SKM-1 (cell line): ENCODE data around the gene GANAB.
"Not testable (repeated sequence)": the region's sequence is repeated elsewhere in the genome, so short reads cannot be mapped to it uniquely, and the experiment has no call there.

Source experiments
- DNase-seq: peaks from one replicate; lab custom pipeline; 2025; ENCODE audit not compliant: unreplicated experiment; lab: John Stamatoyannopoulos, UW

GANAB gene

GRCh38 chr11:62667460-62667859, 21.0 kb upstream of the GANAB start:
- no peak for DNase-seq

GRCh38 chr11:62666259-62666926, 20.0 kb upstream of the GANAB start:
- no peak for DNase-seq

- DNase-seq: no peak
These were observed 19.3 kb upstream of the GANAB start for GRCh38 chr11:62665599-62666258.

DNA sequence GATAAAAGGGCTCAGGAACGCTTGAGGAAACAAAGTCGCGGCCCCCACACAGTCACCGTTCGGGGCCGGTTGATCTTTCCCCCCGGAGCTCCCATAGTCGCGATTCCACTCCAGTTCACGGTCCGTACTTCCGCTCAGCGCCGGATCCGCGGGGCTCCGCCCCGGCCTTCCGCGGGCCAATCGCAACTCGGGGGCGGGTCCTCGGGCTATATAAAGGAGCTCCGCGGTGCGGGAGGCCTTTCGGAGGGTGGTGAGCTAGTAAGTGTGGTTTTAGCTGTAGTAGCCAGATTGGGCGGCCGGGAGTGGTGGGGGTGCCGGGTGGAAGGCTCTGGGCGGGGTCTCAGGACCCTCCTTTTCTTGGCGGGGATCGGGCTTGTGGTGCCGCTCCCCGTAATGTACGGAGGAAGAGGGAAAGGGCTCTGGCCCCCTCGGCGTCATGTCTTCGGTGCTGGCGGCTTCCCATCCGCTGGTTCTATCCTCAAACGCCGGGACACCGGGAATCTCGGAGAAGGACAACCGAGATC, 18.7 kb upstream of the GANAB start, which contains the start of the genes C11orf98 and CSKMT:
TSS of gene C11orf98 (minus strand) at position 136 of the 524 bp plus-strand sequence. CDS start at position 95, 41 bp downstream.
TSS of gene CSKMT (plus strand) at position 238 of the 524 bp plus-strand sequence. CDS start 568 bp downstream, outside the sequence.
- DNase-seq: peak; percentile 89

DNA sequence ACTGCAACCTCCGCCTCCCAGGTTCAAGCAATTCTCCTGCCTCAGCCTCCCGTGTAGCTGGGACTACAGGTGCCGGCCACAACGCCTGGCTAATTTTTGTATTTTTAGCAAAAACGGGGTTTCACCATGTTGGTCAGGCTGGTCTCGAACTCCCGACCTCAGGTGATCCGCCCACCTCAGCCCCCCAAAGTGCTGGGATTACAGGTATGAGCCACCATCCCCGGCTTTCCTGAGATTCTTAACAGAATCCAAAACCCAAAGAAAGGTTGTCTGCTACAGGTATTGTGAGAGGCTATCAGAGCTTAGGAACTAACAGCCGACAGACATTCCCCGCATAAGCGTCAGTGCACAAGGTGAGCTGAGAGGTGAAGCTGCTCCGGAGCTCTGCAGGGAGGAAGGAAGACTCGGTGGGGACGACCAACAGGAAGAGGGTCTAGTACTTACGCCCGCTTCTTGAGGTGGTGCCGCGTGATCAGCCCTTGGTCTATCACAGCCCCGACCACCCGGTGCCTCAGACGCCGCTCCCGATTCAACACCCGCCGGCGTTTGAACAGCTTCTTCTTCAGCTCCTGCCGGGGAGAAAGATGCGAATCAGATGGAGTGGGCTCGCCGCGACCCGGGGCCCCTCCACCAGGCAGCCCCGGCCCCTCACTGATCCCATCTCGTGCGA, 18.1 kb upstream of the GANAB start:
- no peak for DNase-seq

- no peak for DNase-seq
These were observed 10.5 kb upstream of the GANAB start for GRCh38 chr11:62656796-62657429.

GRCh38 chr11:62654297-62654696, 7.9 kb upstream of the GANAB start:
- DNase-seq: no peak

DNA sequence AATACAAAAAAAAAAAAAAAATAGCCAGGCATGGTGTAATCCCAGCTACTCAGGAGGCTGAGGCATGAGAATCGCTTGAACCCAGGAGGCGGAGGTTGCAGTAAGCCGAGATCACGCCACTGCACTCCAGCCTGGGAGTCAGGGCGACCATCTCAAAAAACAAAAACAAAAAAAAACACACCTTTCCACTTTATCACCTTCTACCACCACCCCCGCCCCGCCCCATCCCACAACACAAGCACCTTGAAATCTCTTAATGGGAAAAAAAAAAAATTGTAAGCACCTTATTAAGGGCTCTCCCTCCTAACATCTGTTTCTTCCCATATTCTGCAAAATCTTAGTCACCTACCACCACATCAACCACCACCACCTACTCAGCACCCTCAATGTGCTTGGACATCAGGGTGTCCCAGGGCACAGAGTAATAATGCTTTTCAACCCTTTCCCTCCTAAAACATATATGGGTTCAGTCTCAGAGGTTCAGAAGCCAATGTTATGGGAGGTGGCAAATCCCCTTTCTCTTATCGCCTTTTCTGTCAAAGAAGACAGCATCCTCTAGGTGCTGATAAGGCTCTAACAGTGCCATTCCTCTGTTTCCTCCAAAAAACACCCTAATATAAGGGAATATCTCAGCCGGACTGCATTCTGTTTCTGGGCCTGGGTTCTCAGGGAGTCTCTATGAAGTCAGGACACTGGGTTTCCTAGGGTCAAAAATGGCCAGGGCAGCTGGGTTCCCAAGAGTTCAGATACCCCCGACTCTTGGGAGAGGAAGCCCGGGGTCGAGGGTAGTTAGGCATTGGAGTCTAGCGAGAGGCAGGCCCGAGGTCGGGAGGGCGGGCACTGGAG, 6.0 kb upstream of the GANAB start:
- no peak for DNase-seq

DNA sequence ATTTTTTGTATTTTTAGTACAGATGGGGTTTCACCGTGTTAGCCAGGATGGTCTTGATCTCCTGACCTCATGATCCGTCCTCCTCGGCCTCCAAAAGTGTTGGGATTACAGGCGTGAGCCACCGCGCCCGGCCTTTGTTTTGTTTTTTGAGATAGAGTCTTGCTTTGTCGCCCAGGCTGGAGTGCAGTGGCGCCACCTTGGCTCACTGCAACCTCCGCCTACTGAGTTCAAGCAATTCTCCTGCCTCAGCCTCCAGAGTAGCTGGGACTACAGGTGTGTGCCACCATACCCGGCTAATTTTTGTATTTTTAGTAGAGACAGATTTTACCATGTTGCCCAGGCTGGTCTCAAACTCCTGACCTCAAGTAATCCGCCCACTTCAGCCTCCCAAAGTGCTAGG, 3.9 kb upstream of the GANAB start:
- not testable (repeated sequence) for DNase-seq

DNA sequence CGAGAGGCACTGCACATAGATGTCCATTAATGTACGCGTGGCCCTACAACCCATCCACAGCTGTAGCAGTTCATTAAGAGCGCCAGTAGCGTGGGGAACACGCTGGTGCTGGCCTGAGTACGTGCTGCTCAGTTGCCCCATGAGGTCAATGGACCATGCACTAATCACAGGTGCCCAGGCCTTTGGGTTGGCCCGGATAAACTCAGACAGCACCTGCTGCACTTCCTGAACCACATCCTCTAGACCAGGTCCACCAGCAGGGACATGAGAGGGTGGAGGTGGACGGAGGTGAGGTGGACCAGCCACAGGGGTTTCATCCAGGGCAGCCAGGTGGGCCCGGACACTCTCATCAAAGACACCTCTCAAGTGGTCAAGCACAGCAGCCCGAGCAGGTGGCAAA, 3.1 kb upstream of the GANAB start:
- no peak for DNase-seq

DNA sequence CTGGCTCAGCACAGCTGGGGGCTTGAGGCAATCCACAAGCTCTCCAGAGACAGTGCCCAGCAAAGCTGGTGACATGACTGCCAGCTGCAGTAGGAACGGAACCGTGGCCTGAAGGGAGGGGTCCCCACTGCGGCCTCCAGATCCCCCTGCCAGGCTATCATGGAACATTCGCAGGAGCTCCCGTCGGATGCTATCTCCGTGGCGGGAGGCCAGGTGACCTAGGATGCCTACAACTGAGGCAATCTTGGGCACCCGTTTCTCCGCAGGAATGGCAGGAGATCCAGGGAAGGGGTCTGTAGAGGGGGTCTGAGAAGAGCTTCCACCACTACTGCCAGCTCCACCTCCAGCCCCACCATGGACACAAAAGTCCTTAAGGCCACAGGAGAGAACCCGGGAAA, 2.6 kb upstream of the GANAB start:
- no peak for DNase-seq

DNA sequence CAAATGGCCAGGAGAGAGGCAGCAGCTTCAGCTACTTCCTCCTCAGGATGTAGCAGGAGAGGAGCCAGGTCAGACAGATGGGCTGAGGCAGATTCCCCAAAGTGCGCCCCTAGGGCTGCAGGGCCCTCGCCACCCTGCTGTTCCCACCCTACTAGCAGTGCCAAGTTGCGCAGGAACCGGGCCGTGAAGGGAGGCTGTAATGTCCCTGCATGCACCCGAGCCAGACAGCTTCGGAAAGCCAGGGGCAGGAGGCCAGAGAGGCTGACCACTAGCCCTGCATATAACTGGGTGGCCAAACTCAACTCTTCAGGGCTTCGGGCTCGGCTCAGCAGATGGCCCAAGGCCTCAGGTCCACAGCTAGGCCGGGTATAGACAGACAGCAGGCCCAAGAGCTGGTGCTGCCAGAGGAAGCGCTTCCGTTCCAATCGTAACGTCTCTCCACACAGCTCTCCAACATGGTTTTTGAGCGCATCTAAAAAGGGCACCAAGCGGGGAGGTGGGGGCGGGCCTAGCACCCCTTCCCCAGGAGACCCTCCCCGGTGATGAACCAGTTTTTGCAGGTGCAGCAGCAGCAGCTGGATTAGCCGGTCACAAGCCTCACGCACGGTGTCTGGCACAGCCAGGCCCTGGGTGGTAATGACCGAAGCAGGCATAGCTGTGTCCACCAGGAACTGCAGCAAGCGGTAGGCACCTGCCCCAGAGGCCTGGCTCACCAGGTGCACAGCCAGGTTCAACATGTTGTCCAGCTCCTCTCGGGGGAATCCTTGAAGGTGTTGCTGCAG, 2.0 kb upstream of the GANAB start:
- DNase-seq: no peak

DNA sequence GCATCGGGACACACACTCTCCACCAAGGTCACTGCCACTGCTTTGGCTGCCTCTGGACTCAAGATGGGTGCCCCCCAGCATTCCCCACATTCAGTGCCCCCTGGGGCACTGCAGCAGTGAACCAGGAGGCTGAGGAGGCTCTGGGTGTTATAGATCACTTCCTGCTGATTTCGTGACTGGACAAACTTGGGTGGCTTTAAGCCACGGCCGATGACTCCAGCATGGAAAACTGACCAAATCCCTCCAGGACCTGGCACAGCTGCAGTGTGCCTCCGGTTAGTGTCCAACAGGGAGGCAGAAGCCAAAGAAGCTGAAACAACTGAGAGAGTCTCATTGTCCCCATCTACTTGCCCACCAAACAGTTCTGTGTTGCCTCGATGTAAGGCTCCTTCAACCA, 1.2 kb upstream of the GANAB start:
- DNase-seq: no peak

- no peak for DNase-seq
These were observed 604 bp upstream of the GANAB start for GRCh38 chr11:62646825-62647608.

- no peak for DNase-seq
These were observed 805 bp downstream of the GANAB start for GRCh38 chr11:62645671-62645945.

- no peak for DNase-seq
These were observed 2.2 kb downstream of the GANAB start for GRCh38 chr11:62644220-62644619.

- no peak for DNase-seq
These were observed 13.9 kb downstream of the GANAB start for GRCh38 chr11:62632492-62632891.

DNA sequence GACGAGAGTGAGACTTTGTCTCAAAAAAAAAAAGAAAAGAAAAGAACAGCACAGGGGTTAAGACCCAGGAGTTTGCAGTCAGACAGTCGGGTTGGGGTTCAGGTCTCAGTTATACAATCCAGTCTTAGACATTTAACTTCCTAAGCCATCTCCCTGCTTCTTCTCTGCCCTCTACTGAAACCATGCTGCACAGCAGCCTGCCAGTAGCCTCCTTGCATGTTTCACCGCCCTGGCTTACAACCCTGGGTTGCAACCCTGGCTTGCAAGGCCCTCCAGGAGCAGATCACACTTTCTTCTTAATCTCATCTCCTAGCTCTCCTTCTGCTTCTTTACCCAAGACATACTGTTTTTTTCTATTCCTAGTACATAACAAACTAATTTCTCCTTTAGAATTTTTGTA, 18.7 kb downstream of the GANAB start:
- DNase-seq: no peak

- DNase-seq: no peak
These were observed 23.8 kb downstream of the GANAB start for GRCh38 chr11:62622476-62623089.
